Muscle layer of duodenum (tissue), 2 donors: ENCODE measurements around the gene COPS3.

Source experiments
- H3K27ac ChIP-seq: one replicate; pipeline ENCODE4 v1.7.0; 2013; ENCODE audit warnings: mild to moderate bottlenecking, low read length
- H3K27me3 ChIP-seq: one replicate; pipeline ENCODE4 v1.7.0; 2013; ENCODE audit warnings: low read depth, mild to moderate bottlenecking, control low read depth, low read length
- H3K36me3 ChIP-seq, 2 donors: one replicate each; pipeline ENCODE4 v1.7.0; 2013; ENCODE audit warnings: low read length in 2 of 2, control low read depth in 1 of 2, mild to moderate bottlenecking in 1 of 2; ENCODE audit not compliant: insufficient read depth in 2 of 2, control insufficient read depth in 1 of 2
- H3K4me1 ChIP-seq, 2 donors: one replicate each; pipeline ENCODE4 v1.7.0; 2013; ENCODE audit warnings: low read length in 2 of 2, mild to moderate bottlenecking in 2 of 2, control low read depth in 1 of 2, moderate library complexity in 1 of 2; ENCODE audit not compliant: insufficient read depth in 2 of 2, control insufficient read depth in 1 of 2
- H3K4me3 ChIP-seq, 2 donors: one replicate each; pipeline ENCODE4 v1.7.0; 2013; ENCODE audit warnings: low read length in 2 of 2, low read depth in 1 of 2, mild to moderate bottlenecking in 1 of 2
- H3K9me3 ChIP-seq, 2 donors: one replicate each; pipeline ENCODE4 v1.7.0; 2013; ENCODE audit warnings: low read length in 2 of 2, control low read depth in 1 of 2, mild to moderate bottlenecking in 1 of 2; ENCODE audit not compliant: control insufficient read depth in 1 of 2
- donor health status: healthy.

The COPS3 gene

DNA sequence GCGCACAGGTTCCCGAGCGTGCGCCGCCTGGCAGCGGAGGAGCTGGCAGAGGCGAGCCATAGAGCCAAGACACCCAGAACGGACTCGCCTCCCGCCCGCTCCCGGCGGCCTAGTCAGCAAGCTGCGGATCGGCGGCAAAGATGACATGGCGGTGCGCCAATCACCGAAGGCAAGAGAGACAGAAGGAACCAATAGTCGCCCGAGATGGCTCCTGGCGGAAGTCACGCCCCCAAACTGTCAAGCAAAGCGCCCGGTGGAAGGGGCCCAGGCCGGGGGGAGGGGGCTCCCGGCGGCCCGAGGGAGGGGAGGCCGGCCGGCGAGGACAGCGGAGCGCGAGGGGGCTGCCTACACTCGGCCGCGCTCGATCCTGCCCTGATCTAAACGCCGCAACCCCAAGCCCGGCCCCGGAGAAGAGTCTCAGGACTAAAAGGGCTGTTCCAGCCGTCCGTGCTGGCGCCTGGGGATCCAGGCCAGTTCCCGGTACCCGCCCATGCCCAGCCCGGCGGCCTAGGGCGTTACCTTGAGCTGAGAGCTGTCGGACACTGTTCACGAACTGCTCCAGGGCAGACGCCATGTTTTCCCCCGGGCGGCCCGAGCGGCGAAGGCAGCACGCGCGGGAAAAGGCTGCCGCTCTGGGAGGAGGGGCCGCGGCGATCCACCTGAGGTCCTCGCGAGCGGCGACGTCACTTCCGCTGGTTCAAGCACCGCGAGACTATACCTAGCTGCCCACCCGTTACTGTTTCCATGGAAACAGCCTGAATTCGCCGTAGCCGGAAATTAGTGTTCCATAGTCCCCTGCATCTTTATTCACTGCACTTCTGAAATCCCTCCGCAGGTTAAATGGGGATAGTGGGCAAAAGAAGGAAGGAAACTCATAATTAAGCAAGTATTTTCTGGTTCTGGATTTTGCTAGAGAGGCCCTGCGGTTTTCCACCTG is at the start of gene COPS3:
Gene COPS3 (minus strand): TSS at position 634 of the 937 bp plus-strand sequence. CDS start 60 bp downstream, at position 574.
- H3K27ac ChIP-seq: peak within 1 kb of the TSS; percentile 95
- H3K27me3 ChIP-seq: no peaks in the 10 kb centered on the region
- H3K36me3 ChIP-seq: peaks cover 0 to 4% of the 10 kb centered on the region in 2 donors
- no peaks in the 10 kb centered on the region for H3K9me3 ChIP-seq
- H3K4me1 ChIP-seq: peaks cover 4 to 22% of the 10 kb centered on the region in 2 donors
- H3K4me3 ChIP-seq: peak within 1 kb of the TSS; percentile 93 to 95

DNA sequence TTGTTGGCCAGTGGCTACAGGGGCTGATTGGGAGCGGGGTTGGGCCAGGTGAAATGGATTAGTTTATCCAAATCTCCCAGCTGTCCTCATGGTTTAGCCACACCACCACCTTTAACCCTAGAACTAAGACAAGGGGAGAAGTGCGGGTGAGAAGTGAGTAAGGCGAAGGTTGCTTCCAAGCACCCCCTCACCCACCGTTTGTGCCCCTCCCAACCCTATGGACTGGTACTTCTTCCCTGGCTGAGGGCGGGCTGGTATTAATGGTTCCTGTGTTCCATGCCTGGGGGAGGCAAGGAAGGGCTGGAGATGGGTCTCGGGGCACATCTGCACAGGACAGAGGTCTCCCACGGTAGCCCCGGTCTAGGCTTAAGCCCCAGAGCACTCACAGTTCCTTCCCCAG is 47.2 kb upstream of the COPS3 start:
- no peak overlapping the region for H3K27ac ChIP-seq

DNA sequence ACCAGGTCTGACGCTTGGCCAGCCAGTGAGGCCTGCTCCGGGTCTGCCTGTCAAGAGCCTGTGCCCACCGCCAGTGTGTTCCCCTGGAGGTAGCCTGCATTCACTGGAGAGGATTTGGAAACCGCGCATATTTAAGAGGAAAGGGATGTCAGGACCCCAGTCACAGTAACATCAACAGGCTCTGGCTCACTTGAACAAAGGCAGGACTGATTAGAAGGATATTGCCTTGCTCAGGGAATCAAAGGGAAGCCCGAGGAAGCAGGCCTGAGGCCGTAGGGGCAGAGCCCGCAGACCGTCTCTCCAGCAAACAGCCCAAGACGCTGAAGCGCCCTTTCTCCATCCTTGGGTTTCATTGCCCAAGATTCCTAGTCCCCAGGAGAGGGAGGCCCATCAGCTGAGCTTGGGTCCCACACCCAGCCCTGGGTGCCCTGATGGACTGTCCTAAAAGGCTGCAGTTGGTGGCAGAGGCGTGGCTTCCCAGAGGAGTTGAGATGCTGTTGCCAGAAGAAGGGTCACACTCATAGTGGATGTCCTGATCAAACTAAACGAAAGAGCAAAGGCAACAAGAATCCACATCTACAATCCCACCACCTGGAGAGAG is 45.3 kb upstream of the COPS3 start:
- Histone ChIP-seq H3K4me1 (no peaks in the 10 kb centered on the region), H3K9me3 (no peaks in the 10 kb centered on the region), H3K36me3 (peaks cover 0 to 7% of the 10 kb centered on the region in 2 donors), H3K4me3 (no peak overlapping the region), H3K27me3 (no peaks in the 10 kb centered on the region), H3K27ac (no peak overlapping the region)

More for the DNA sequence above, 47.2 kb upstream of the COPS3 start:
- H3K9me3 ChIP-seq: no peaks in the 10 kb centered on the region
- H3K4me3 ChIP-seq: no peak overlapping the region
- no peaks in the 10 kb centered on the region for H3K4me1 ChIP-seq
- peaks cover 0 to 7% of the 10 kb centered on the region in 2 donors for H3K36me3 ChIP-seq
- H3K27me3 ChIP-seq: no peaks in the 10 kb centered on the region

GRCh38 chr17:17325816-17326215 is 44.8 kb upstream of the COPS3 start:
- Histone ChIP-seq H3K27me3 (no peaks in the 10 kb centered on the region), H3K27ac (no peak overlapping the region), H3K9me3 (no peaks in the 10 kb centered on the region), H3K4me1 (no peaks in the 10 kb centered on the region), H3K4me3 (no peak overlapping the region), H3K36me3 (peaks cover 0 to 7% of the 10 kb centered on the region in 2 donors)

DNA sequence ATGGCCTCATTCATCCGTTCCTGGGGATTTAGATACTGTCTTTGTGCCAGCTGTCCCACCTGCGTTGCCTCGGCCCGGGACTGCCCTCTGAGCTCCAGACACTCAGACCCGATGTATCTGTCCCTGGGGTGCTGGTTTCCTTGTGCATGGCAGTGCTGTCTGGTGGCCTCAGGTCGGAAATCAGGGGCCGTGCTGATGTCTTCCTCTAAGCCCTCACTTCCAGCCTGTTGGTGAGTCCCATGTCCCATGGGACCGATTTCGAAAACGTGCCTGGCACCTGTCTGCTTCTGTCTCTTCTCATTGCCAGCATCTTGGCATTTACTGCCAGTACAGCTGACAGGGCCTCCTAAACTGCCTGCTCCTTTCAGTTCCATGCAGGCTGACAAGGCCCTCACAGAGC is 44.2 kb upstream of the COPS3 start:
- Histone ChIP-seq H3K4me3 (no peak overlapping the region), H3K27ac (no peak overlapping the region), H3K27me3 (no peaks in the 10 kb centered on the region), H3K36me3 (peaks cover 0 to 7% of the 10 kb centered on the region in 2 donors), H3K9me3 (no peaks in the 10 kb centered on the region), H3K4me1 (no peaks in the 10 kb centered on the region)

GRCh38 chr17:17324616-17325015 is 43.6 kb upstream of the COPS3 start:
- no peaks in the 10 kb centered on the region for H3K27me3 ChIP-seq
- H3K27ac ChIP-seq: no peak overlapping the region
- no peaks in the 10 kb centered on the region for H3K9me3 ChIP-seq
- no peaks in the 10 kb centered on the region for H3K4me1 ChIP-seq
- H3K36me3 ChIP-seq: peaks cover 0 to 7% of the 10 kb centered on the region in 2 donors
- H3K4me3 ChIP-seq: no peak overlapping the region

DNA sequence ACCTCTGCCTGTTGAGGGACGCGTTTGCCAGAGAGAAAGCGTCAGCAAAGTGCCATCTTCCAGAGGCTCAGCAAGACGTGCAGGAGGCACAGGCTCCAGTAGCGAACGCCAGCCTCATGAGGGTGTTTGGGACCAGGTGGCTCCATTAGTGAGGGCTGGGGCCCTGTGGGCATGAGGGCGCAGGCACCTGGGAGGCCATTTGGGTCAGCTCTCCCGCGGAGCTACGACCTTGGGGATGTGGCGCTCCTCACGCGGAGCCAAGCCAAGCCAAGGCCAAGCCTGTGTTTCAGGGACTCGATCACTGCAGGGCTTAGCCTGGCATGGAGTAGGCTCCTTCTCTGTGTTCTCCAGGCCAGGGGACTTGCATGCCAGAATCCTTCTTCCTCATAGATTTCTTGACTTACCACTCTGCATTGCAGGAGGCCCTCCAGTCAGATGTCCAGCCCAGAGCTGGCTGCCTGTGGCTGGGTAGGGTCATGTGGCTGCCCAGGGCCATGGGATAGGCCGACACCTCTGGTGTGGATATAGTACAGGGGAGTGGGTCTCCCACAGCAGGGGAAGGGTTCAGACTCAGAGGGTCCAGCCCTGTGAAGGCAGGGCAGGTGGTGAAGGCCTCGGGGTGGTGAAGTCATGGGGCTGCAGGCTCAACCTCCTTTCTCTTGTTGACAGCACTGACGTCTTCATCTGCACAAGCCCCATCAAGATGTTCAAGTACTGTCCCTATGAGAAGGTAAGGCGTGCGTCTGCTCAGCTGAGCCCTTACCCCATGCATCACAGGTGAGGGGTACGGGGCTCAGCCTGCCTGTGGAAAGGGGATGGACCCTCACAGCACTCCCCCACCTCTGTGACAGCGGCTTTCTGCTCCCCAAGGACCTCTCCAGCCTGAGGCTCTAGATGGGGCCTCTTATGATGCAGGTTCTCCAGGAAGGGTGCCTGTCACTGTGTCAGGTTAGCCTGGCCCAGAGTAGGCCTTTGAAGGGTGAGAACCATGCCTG is 41.8 kb upstream of the COPS3 start:
- Histone ChIP-seq H3K4me3 (no peak overlapping the region), H3K27me3 (no peaks in the 10 kb centered on the region), H3K27ac (no peak overlapping the region), H3K36me3 (peaks cover 0 to 7% of the 10 kb centered on the region in 2 donors), H3K4me1 (no peaks in the 10 kb centered on the region), H3K9me3 (no peaks in the 10 kb centered on the region)

DNA sequence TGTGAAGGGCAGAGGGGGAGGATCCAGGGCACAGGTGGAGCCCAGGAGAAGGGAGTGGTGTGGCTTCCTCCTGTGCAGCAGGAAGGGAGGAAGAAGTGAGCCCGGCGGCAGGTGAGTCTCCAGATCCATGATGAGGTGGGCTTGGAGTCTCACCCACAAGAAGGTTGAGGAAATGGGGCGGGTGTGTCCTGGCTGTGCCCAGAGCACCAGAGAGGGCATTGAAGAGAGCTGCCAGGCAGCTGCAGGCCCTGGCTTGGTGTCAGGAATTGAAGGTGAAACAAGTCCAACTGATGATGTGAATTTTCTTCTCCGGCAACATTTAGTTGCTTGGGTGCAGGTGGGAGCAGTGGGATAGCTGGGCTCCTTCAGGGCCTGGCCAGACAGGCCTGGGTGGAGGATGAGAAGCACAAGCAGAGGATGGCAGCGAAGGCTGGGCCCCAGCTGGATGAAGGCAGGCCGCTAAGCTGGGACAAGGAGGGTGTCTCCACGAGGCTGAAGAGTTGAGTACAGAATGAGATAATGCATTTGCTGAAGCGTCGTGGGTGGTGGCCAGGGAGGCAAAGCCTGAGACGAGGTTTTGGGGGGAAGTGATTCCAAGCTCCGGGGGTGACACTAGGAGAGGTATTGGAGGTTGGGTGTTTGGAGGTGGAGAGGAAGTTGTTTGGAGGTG is 40.4 kb upstream of the COPS3 start:
- Histone ChIP-seq H3K4me1 (no peaks in the 10 kb centered on the region), H3K36me3 (peaks cover 0 to 4% of the 10 kb centered on the region in 2 donors), H3K4me3 (no peak overlapping the region), H3K9me3 (no peaks in the 10 kb centered on the region), H3K27ac (no peak overlapping the region), H3K27me3 (no peaks in the 10 kb centered on the region)

DNA sequence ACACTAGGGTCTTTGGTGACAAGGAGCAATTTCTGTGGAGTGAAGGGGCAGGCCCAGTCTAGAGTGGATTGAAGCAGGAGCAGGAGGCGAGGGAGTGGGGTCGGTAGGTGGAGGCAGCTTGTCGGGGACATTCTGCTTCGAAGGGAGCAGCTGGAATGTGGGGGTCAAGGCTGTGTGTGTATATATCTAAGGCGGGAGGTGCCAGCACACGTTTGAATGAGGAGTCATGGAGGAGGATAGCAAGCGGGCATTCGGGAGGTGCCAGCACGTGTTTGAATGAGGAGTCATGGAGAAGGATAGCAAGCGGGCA is 39.8 kb upstream of the COPS3 start:
- Histone ChIP-seq H3K27ac (no peak overlapping the region), H3K36me3 (no peaks in the 10 kb centered on the region), H3K4me1 (no peaks in the 10 kb centered on the region), H3K9me3 (no peaks in the 10 kb centered on the region), H3K27me3 (no peaks in the 10 kb centered on the region), H3K4me3 (no peak overlapping the region)

DNA sequence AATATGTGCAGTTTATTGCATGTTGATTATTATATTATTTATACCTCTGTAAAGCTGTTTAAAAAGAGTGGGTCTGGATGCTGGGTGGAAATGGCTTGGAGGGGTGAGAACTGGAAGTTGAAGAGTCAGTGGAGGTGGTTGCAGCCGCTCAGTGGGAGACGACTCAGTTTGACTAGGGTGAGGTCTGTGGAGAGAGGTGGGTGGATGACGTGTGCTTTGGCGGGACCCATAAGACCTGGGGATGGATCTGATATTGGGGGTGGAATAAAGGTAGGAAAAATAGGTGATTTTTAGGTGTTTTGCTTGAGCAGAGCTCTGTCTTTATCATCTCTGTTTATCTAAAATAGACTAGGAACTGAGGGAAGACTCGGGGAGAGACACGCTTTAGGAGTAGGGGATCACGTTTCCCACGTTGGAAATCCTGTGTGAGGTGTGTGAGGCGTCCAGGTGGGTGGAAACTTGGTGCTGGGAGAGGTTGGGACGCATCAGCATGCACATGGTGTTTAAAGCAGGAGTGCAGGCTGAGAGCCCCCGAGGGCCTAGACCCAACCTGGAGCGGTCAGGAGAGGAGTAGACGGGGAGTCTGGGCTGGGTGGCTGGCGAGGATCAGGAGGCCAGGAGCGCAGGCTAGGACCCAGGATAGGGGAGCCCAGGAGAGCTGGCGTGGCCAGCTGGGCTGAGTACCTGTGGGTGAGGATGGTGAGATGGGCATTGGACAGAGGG is 39.3 kb upstream of the COPS3 start:
- Histone ChIP-seq H3K27ac (no peak overlapping the region), H3K4me3 (no peak overlapping the region), H3K27me3 (no peaks in the 10 kb centered on the region), H3K4me1 (no peaks in the 10 kb centered on the region), H3K9me3 (no peaks in the 10 kb centered on the region), H3K36me3 (no peaks in the 10 kb centered on the region)
